Hematopoietic multipotent progenitor cell treated with erythropoietin and hydrocortisone succinate and interleukin-3 and kit ligand, for 6 days (in vitro differentiated cells): Measurements from ENCODE around the gene C2CD2.
A peak's percentile ranks its signal among the peaks of the same experiment; 100 is the strongest.

Experiments
- DNase-seq: peaks from one replicate; pipeline ENCODE4 v3.0.0-alpha.2; 2015

C2CD2 gene

DNA sequence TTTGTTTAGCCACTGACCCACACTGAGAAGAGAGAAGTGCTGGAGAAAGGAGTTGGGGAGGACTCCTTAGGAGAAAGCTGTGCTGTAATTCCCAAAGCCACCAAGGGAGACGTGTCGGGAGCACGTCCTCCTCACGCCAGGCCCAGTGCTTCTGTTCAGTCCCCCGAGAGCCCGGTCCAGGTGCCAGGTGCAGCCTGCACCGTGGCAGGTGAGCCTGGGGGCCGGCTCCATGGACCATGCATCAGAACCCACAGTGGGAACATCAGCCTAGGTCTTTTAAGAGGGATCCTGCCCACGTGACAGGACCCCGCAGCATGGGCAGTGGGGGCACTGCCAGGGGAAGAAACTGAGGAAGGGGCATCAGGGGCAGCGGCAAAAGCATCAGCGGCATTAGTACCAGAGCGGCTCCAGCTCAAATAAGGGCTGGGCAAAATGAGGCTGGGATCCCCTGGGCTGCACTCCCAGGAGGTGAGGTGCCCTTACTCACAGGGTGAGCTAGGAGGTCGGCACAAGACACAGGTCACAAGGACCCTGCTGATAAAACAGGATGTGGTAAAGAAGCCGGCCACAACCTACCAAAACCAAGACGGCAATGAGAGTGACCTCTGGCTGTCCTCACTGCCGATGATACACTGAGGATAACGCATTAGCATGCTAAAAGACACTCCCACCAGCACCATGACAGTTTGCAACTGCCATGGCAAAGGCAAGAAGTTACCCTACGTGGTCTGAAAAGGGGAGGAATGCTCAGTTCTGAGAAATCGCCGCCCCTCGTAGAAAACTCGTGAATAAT, 50.1 kb downstream of the C2CD2 start:
- peak; percentile 13 for DNase-seq

DNA sequence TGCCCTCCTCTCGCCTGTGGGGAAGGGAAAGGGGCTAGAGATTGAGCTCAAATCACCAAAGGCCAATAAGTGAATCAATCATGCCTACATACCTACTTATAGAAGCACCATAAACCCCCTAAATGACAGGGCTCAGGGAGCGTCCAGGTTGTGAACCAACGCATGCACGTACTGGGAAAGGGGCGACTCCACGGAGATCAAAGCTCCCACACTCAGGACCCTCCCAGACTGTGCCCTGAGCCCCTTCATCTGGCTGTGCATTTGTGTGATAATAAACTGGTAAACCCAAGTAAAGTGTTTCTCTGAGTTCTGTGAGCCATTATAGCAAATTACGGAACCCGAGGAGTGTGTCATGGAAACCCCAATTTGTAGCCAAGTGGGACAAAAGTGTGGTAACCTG, 50.9 kb downstream of the C2CD2 start:
- no peak for DNase-seq

DNA sequence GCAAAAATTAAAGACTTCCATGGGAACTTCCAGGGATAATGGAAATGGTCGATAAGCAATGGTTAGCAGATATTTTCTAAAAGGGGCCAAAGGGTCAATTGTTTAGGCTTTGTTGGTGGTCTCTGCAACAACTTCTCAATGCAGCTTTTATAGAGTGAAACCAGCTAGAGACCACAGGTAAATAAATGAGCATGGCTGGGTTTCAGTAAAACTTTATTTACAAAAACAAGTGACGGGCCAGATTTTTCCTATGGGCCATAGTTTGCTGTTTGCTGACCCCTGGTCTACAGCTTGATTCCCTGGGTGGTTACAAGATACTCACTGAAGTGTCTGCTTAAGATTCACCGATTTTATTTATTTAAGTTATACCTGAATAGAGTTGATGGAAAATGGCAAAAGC, 52.0 kb downstream of the C2CD2 start:
- no peak for DNase-seq

GRCh38 chr21:41901099-41901498, 52.7 kb downstream of the C2CD2 start:
- no peak for DNase-seq

- DNase-seq: no peak
Observed at GRCh38 chr21:41900401-41900800, 53.4 kb downstream of the C2CD2 start.

- DNase-seq: no peak
Observed at GRCh38 chr21:41899426-41900202, 54.2 kb downstream of the C2CD2 start.

- no peak for DNase-seq
Observed at GRCh38 chr21:41898998-41899397, 54.8 kb downstream of the C2CD2 start.

DNA sequence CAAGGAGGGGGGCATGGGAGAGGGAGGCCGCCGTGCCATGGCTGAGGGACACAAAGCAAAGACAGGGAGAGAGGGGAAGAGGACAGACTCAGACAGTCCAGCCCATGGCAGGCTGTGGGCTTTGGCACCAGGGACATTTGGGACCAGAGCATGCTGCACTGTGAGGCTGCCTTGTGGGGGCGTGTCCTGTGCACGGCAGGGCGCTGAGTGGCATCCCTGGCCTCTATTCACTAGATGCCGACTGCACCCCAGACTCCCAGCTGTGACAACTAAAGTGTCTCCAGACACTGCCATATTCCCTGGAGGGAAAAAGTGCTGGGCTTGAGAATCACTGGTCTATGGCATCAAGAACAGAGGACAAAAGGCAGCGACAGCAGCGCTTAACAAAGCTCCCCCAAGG, 56.1 kb downstream of the C2CD2 start:
- DNase-seq: no peak

GRCh38 chr21:41897047-41897669, 56.7 kb downstream of the C2CD2 start:
- DNase-seq: no peak

DNA sequence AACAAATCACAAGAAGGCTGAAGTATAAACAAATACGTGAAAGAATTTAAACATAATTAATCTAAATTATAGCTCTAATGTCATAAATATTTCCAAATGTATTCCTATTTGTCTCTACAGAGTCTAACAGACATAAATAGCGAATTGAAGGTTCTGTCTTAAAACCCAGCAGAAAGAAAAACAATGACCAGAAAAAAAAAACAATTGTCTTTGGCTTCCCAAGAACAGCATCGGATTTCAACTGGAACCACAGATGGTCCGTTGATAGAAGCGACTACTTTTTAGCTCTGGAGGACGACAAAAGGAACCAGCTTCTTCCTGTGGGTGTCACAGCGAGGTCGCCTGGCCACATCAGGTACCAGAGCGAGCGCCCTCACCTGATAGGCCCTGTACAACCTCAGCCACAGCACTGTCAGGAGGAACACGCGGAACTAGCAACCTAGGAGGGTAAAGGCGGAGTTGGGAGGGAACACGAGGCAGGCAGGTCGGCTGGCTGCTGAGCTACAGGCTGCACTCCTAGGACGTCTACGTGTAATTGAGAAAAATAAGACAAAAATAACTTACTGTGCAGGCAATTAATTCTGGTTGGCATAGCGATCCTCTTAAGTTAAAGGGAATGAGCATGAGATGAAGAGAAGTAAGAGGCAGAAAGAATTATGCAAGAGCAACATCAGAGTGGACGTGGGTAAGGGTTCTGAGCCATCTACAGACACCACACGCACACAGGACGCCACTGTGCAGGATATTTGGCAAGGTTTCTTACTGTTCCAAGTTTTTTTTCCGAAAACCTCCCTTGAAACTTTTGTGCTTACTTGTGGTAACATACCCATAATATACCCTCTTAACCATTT, 58.0 kb downstream of the C2CD2 start:
- peak; percentile 19 for DNase-seq

DNA sequence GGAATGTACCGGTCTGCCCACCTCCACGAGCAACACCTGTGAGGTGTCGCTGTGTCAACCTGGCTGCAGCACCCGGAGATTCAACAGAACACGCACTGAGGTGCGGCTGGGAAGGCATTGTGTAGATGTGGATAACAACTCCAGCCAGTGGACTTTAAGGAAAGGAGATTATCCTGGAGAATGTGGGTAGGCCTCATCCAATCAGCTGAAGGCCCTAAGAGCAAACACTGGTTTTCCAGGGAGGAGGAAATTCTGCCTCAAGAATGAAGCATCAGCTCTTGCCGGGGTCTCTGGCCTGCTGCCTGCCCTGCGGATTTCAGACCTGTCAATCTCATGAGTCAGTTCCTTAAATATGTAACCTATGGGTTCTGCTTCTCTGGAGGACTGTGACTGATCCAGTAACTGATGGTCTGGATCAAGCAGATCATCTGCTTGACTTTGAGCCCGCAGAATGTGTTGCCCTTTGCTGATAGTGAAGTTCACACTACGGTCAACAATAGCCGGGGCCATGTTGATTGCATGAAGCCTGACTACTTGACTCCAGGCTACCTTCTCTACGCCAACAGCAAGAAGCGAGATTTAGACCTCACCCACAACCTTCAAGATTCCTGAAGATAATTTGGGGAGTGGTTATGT, 58.8 kb downstream of the C2CD2 start:
- peak; percentile 49 for DNase-seq

DNA sequence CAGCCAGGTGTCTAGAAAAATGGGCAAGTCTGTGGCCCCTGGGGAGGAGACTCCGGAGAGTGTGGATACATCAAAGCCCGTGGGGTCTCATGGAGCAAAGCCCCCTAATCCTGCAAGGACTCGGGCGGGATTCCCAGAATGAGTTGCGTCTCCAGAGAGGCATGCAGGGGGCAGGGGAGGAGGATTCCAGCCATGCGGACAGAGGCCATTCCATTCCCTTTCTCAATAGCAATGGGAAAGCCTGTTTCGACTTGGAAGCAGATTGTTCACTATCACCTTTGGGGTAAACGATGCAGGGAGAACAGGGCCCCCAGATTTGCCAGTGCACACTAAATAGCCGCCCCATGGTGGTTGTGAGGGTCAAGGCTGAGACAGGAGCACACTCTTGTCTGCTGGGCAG, 59.3 kb downstream of the C2CD2 start:
- no peak for DNase-seq

- DNase-seq: no peak
Observed at GRCh38 chr21:41892726-41893125, 61.1 kb downstream of the C2CD2 start.

DNA sequence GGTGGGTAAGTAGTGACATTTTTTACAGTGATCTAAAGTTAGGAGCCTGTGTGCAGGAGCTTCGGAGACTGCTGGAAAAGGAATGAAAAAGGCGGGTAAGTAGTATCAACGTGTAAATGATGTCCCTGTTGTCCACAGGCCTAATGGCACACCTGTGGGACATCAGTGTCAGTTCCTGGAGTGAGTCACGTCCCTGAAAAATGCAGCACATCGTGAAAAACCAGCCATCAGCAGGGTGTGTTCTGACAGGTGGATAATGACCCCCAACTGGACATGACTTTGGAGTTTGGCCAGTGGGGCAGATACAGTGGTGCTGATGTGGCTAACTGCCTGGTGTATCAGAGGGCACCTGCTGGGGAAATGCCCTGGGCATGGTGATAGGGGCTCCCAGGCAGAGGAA, 62.7 kb downstream of the C2CD2 start:
- no peak for DNase-seq

DNA sequence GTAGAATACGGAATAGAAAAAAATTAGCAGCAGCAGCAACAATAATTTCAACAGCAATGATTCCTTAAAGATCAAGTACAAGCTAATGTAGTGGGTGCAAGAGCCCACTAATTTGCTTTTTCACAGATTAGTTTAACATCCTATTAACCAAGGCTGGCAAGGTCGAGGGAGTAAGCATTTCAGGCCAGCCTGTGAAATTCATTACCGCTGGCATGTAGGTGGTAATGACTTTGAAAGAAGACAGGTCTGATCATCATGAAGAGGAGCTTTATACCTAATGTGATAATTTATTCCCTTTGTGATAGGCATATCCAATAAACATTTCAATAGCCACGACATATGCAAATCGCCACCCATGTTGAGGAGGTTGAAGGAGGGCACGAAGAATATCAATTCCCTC, 63.5 kb downstream of the C2CD2 start:
- no peak for DNase-seq

GRCh38 chr21:41888749-41889376, 65.0 kb downstream of the C2CD2 start:
- no peak for DNase-seq

DNA sequence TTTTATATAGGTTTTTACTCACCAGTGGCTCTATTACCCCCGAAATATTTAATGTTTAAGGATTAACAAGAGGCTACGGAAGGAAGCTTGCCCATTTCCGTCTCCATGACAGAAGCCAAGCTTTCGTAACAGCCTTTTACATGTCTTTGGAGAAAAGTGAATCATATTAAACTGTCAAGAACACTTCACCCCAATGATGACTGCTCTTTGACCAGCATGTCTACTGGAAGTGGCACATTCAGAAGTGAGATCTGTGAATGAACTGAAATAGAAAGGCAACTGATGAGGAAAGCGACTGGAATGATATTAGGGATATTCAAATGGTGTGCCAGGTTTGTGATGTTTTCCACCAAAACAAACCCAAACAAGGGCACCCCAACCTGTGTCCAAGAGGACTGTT, 66.2 kb downstream of the C2CD2 start:
- no peak for DNase-seq

- DNase-seq: no peak
Observed at GRCh38 chr21:41886328-41886727, 67.5 kb downstream of the C2CD2 start.

DNA sequence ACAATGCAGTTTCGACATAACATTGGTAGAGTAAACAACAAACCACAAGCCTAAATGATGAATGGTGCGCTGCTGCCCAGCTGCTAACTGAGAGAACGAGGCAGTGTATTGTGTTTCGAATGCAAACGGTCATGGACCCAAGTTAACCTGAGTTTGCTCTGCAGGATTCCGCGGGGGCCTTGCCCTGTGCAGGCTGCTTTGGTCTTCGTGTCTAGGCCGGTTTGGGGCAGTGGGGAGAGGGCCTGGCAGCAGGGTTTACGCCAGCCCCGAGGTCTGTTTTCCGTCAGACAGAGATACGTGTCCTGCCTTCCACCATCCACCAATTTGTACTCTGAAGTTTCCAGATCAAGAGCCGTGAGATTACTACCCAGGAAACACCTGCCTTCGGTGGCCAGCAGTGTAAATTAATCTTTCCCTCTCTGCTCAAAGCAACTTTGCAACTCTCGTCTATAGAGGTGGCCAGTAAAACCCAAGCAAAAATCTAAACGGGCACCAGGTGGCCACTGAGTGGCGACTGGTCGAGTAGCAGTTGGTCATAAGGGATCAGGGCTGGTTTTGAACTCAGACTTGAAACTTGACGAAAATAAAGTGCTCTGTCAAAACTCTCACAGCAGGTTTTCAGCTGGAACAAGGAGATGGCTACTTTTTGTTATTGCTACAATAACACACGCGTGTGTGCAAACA, 68.3 kb downstream of the C2CD2 start:
- peak; percentile 24 for DNase-seq

DNA sequence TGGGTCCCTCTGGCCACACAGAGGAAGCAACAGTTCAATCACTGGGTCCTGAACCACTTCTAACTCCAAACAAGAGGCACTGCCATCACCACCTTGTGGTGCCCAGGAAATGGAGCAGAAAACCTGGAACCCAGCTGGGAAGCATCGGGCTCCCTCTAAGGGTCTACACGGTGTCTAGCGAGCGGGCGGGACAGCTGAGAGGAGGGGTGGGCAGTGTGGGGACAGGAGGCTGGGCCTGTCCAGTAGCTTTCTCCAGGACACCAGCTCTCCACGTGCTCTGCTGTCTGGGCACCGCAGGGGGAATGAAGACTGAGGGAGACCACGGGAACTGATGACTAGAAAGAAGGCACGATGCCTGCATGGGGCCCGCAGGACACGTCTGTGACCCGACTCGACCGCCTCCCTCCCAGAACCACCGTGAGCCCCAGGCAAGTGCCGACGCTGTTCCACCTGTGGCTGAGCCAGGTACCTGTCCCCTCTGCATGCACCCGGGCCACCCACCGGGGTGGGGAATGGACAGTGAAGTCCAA, 69.3 kb downstream of the C2CD2 start:
- DNase-seq: no peak

- no peak for DNase-seq
Observed at GRCh38 chr21:41883582-41883981, 70.2 kb downstream of the C2CD2 start.
